Measurements from ENCODE around the gene ITIH3.

DNA sequence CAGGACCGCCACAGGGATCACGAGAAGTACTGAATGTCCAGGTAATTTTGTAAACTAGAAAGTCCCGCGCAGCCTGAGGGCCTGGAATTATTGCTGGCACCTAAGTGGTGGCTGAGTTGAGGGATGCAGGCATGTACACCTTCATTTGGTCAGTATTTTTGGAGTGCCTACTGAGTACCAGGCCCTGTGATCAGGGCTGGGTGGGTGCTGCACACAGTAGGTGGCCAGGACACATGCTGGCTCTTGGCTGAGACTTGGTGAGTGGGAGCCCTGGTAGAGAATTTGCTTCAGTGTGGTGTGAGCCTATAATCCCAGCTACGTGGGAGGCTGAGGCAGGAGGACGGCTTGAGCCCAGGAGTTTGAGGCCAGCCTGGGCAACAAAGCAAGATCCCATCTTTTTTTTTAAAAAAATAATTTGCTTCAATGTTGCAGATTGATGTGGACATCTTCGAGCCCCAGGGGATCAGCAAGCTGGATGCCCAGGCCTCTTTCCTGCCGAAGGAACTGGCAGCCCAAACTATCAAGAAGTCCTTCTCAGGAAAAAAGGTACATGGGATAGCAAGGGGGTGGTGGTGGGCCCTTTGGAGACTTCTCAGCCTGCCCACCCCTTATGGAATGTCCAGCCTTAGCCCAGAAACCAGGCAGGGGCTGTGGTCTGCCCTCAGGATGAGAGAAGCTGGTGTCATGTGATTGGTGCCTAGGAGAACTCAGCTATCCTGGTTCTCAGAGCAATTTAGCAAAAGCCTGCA is 14.6 kb upstream of the ITIH3 start:
- TF ChIP-seq, protein P1, sequence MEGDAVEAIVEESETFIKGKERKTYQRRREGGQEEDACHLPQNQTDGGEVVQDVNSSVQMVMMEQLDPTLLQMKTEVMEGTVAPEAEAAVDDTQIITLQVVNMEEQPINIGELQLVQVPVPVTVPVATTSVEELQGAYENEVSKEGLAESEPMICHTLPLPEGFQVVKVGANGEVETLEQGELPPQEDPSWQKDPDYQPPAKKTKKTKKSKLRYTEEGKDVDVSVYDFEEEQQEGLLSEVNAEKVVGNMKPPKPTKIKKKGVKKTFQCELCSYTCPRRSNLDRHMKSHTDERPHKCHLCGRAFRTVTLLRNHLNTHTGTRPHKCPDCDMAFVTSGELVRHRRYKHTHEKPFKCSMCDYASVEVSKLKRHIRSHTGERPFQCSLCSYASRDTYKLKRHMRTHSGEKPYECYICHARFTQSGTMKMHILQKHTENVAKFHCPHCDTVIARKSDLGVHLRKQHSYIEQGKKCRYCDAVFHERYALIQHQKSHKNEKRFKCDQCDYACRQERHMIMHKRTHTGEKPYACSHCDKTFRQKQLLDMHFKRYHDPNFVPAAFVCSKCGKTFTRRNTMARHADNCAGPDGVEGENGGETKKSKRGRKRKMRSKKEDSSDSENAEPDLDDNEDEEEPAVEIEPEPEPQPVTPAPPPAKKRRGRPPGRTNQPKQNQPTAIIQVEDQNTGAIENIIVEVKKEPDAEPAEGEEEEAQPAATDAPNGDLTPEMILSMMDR (IDR thresholded peaks at IDR 0.05) = no peak
- no peak for TF ChIP-seq EP300 (IDR thresholded peaks at IDR 0.05; ENCODE audit: low read depth)
- TF ChIP-seq POLR2A (IDR thresholded peaks at IDR 0.05) = no peak
- TF ChIP-seq POLR2AphosphoS5 (IDR thresholded peaks at IDR 0.05) = no peak

Measured in transverse colon (tissue), 4 donors.